GM21529 (cell line): Measurements from ENCODE around the gene MYCBPAP.
A peak's percentile ranks its signal among the peaks of the same experiment; 100 is the strongest.

Experiments
- ATAC-seq: cut with Tn5 transposase; IDR thresholded peaks from one replicate; pipeline ENCODE4 v1.9.1; 2021; ENCODE audit not compliant: unreplicated experiment

Gene MYCBPAP

DNA sequence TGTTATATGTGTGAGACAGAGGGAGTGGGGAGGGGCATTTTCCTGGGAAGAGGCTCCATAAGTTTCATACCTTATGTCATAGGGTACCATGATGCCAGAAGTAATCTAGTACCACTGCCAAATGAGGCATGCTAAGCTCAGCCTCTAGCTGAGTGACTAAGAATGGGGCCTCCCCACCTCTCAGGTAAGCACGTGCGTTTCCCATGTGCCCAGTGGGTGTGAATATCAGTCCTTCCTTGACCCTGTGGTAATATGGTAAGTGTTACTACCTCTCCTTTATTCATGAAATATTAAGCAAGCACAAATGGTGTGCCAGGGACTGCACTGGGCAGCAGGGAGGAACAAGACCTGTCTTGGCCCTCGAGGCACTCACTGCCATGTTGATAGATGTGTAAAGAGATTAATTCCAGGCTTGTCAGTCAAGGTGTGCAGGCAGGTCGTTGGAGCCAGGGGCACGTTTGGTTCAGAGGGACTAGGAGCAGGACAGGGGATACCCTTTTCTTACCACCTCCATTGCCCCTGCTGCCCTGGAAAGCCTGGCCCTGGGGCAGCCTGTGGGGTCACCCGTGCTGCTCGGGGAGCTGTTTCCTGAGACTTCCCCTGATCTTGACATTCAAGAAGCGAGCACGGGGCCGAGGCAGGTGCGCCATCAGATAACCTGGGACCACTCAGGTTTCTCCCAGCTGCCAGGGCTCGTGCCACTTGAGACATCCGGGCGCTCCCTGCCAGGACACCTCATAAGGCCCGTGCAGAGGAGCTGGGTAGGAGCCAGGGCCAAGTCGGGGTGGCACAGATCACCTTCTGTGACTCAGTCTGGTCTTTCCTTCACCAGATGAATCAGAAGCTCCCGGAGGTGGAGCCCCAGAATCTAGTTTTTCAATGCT is 20.8 kb upstream of the MYCBPAP start:
- ATAC-seq, result no peak

DNA sequence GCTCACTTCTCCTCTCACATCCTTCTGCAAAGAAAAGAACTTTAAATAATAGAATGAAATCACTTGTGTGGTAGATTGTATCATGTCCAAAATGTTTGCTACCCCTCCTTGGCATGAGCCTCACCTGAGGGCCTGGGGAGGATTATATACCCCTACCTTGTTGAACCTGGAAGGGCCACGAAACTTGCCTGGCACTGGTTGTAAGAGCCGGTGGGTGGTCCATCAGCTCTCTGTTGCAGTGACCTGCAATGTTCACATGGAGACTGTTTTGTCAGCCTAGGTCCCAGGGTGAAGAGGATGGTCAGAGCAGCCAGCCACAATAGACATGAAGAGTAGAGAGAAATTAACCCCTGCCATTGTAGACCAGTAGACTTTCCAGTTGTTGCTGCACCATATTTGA is 19.4 kb upstream of the MYCBPAP start:
- no peak for ATAC-seq

DNA sequence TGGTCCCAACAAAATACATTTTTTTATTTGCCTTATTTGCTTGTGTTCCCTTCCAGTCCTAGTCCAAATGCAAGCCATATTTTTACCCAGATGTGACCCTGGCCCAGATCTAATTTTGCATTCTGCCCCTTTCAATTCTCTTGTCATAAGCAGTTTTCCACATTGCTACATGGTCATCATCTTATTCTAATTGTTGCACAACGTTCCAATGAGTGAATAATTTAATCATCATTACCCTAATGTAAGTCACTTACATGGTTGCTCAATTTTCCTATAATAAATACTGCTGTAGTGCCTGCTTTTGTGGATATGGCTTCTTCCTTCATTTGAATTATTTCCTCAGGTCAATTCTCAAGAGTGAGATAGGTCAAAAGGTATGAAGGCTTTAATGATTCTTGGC is 16.7 kb upstream of the MYCBPAP start:
- no peak for ATAC-seq

DNA sequence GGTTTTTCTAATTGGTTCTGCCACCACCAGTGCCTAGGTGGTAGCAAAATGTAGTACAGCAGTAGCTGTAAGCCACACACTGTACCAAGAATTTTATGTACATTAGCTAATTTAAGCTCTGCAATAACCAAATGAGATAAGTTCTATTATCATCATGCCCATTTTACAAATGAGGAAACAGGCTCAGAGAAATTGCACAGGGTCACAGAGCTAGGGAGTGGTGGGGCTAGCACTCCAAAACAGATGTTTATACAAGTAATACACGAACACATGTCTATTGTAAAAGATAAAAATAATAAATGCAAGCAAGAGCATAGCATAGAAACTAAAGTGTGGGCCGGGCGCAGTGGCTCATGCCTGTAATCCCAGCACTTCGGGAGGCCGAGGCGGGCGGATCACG is 16.0 kb upstream of the MYCBPAP start:
- no peak for ATAC-seq

DNA sequence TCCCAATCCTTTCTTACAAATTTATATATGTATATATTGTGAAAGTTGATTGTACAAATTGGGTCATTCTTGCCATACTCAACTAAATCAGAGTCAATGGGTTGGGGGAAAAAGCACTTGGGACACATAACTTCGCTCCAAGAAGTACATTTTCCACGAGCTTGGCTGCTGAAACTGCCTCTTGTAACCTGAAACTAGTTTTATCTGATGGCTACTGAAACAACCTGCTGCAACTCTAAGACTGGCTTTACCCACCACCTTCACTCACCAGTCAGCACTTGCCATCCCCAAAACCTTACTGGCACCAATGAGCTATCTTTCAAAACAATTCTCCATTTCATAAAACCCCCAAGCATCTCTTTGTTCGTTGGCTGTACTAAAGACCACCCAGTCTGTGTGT is 14.5 kb upstream of the MYCBPAP start:
- no peak for ATAC-seq

DNA sequence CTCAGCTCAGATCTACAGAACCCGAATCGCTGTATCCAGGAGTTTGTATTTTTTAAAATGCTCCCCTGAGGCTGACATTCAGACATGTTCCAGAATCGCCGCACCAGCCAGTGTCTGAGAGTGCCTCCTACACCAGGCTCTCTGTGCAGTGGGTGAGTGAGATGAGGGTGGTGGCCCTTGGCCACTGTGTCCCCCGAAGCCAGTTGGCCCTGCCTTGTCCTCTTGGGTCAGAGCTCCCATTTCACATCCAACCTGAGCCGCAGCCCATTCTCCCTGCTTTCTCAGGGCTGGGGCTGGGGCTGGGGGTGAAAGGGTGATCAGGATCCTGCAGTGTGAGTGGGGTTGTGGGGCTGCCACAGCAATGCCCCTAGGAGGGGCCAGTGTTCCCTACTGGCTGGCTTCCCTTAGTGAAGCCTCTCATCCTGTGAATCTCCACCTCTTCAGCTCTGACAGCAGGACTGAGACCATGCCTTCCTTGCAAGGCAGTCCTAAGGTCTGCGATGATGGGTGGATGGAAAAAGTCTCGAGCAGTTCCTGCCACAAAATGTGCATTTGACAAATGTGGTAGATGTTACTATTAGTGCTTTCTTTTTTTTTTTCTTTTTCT is 12.9 kb upstream of the MYCBPAP start:
- ATAC-seq, result no peak

DNA sequence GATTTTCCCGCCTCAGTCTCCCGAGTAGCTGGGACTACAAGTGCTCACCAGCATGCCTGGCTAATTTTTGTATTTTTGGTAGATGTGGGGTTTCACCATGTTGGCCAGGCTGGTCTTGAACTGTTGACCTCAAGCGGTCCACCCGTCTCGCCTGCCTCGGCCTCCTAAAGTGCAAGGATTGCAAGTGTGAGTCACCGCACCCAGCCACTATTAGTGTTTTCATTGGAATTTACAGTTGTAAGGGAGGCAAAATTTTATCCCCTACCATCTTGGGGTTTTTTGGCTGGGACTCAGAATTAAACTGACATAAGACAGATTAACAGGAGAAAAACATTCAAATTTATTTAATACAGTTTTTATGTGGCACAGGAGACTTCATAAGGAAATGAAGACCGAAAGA is 12.3 kb upstream of the MYCBPAP start:
- no peak for ATAC-seq

DNA sequence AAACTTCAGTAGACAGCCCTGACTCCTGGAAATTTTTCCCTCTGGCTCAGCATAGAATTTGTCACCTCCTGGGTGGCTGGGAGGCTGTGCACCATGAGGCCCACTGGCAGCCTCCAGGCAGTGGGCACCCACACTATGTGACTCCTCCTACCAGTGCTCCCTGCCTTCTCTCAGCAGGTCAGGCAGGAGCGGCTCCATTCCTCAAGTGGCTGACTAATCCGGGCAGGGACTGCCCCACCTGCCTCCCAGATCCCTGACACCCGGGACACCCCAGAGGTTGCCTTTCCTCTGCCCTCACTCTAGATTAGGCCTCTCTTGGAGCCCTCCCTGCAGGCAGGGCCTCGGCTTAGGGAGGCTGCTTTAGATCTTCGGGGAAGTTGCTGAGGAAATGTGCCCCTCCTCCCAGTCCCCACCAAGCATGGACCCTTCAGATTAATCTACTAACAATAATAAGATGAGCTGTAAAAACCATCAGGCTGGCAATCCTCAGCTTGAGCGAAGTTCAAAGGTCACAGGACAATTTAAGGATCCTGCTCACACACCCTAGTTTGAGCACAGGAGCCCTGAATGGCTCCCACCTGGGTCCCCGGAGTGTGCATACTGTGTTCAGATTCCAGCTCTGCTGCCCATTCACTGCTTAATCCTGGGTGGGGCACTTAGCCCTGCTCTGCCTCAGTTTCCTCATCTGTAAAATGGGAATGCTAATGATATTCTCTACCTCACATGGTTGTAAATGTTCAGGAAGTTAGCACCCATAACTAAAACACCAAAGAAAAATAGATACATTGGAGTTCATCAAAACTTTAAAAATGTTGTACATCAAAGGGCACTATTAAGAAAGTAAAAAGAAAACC is 10.0 kb upstream of the MYCBPAP start:
- no peak for ATAC-seq

DNA sequence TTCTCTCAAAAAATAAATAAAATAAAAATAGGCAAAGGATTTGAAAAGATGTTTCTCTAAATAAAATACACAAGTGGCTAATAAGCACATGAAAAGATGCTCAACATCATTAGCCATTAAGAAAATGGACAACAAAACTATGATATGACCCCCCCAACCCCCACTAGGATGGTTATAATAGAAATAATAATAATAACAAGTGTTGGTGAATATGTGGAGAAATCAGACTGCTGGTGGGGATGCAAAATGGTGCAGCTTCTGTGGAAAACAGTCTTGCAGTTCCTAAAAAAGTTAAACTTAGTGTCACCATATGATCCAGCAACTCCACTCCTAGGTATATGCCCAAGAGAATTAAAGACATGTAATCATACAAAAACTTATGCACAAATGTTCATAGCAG is 9.0 kb upstream of the MYCBPAP start:
- ATAC-seq, result no peak

DNA sequence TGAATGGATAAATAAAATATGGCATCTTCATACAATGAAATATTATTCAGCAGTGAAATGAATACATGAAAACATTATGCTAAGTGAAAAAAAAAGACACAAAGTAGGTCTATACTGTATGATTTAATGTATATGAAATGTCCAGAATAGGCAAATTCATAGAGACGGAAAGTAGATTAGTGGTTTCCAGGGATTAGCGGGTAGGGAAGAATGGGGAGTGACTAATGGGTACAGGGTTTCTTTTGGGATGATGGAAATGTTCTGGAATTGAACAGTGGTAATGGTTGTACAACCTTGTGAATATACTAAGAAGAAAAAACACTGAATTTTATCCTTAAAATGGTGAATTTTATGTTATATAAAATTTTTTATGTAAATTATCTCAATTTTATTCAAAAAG is 8.5 kb upstream of the MYCBPAP start:
- ATAC-seq, result no peak

DNA sequence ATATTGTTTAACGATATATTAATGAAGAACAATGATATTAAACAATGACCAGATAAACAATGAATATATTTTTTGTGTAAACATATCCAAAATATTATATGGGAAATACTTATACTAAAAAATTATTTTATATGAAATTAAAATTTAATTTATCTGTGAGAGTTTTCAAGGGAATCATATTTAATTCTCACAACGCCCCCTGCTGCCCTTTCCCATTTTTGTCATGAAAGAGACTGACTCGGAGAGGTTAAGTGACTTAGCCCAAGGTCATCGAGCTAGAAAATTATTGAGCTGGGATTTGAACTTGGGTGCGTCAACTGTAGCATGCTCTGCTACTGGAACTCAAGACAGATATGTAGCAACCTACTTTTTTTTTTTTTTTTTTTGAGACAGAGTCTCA is 7.2 kb upstream of the MYCBPAP start:
- ATAC-seq, result no peak

DNA sequence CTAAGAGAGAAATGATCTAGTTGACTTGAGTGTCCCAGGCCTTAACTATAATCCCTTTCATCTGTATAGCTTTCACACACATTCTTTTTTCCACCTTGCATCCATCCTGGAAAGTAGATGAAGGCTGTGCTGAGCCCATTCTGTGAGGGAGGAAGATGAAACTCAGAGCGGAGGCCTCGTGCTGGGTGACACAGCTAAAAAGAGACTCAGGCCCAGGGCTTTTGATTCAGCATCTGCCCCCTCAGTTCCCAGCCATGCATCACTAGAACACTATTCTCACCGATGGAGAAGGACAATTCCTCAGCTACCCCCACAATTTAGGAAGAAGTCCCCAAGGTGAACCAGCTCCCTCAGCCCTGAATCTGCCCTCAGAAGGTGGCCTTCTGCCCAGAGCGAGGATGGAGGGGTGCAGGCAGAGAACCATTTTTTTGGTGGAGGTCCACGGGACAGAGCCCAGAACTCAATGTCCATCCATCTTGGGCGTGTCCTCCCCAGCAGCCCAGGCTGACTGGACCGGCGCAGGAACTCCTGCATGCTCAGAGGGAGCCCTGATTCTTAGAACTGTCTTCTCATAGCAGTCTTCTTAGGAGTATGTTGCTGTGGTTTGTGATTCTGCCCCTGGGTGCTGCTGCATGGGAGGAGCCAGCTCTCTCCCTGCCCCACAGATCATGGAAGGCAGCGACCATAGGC is 5.8 kb upstream of the MYCBPAP start:
- ATAC-seq, result no peak

DNA sequence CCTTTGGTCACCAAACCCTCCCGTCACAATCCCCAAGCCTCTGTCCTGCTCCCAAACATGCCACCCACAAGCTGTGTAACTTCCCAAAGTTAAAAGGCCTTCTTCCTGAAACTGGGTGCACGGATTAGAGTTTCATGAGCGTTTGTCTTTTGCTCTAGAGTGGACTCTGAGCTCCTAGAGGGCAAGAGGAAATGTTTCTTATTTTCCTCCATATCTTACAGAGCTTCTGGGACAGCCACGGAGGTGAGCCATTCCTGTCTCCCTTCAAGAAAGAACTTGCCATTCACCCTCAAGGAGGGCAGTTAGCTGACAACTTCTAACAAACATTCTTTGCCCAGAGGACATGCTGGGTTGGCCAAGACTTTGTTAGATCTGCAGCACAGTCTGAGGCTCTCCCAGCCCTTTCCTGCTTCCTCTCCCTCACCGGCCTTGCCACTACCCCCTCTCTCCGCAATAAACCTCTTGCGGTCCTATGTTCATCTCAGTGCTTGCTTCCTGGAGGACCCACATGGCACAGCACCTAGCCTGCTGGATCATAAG is 2.6 kb upstream of the MYCBPAP start:
- ATAC-seq, result no peak

DNA sequence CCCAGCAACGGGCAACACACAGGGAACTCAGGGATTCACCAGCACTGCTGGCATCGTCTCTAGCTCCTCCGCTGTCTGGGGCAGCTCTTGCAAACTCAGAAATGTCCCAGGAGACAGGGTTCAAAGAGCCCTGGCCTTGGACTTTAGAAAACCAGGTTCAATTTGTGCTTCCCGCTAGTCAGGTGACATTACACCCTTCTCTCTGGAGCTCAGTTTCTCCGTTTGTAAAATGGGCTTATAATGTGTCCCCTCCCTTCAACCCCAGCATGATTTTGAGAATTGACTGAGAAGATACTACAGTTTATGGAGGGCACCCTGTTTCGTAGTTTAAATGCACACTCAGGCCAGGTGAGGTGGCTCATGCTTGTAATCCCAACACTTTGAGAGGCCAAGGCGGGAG is 1.9 kb upstream of the MYCBPAP start:
- no peak for ATAC-seq

DNA sequence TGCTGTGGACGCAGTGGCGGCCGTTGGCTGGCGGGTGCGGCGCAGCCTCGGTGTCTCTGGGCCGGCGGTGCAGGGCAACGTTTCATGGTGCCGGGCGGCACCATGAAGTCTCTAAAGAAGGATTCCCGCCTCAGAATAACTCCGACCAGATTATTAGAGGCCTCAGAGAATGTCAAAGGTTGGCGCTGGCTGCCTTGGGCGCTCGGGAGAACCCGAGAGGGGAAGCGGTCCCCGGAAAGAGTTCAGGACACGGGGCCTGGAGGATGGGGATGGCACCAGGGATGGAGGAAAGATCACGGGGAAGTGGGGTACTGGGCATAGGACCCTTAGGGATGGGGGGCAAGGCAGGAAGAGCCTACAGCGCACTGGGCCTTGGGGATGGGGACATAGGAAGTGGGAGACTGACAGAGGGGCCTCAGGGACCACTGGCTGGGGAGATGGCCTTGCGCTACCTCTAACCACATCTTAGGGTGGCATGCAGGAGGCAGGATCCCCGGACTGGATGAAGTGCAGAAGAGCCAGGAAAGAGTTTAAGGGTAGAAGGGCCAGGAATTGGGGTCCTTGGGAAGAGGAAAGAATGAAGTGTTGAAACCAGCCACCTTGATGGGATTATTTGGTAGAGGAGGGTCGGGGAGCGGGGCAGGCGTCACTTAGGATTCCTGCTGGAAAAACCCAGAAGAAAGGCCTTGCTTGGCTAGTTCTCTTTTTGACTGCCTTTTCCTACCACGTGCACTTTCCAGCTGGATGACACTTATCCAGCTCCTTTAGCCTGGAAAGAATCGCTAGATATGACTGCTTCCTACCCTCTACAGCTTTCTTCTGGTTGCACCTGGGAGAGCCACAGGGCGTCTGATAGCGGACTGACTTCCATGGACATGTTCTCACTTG is 578 bp downstream of the MYCBPAP start:
- ATAC-seq, result no peak

DNA sequence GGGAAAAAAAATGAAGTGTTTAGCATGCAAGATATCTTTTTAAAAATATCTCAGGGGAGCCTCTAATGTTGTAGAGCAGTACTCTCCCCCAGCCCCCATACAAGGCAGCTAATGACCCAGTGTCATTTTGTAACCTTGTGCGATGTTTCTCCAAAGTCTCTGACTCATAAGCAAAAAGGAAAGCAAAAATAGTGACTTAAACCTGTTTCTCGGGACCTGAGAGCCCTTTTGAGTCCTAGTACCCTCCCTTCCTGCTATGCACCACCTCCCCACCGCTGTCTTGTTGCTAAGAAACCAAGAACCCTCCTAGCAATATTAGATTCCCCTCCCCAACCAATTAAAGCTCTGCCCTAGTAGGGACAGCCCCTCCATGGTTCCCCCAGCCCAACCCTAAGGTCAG is 2.8 kb downstream of the MYCBPAP start:
- peak; percentile 86 for ATAC-seq

DNA sequence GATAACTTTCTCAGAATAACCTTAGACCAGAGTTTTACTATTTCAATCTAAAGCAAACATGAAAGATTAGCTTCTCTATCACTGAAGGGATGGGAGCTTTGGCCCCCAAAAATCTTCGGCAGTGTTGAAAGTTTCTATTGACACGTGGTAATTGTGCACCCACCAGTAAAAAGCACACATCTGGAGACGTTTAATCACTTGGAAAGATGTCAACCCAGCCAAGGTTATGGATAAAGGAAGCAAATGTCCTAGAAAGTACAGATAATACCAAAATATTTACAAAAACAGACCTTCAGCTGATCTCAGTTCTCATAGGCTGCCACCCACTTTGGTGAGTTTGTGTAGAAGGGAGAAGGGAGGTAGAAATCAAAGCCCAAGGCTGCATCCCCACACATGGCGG is 5.3 kb downstream of the MYCBPAP start:
- no peak for ATAC-seq

DNA sequence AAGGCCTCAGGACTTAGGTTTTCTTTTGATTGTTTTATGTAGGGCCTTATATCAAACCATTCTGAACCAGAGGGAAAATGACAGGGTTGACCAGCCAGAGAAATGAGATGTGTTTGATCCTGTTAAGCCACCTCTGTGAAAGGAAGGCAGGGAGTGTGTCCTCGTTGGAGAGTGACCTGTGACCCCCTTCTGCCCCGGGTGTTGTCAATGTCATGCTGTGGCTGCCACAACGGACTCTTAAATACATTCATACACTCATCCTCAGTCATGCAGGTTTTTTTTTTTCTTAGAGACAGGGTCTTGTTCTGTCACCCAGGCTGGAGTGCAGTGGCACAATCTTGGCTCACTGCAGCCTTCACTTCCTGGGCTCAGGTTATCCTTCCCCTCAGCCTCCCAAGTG is 6.1 kb downstream of the MYCBPAP start:
- ATAC-seq, result no peak

DNA sequence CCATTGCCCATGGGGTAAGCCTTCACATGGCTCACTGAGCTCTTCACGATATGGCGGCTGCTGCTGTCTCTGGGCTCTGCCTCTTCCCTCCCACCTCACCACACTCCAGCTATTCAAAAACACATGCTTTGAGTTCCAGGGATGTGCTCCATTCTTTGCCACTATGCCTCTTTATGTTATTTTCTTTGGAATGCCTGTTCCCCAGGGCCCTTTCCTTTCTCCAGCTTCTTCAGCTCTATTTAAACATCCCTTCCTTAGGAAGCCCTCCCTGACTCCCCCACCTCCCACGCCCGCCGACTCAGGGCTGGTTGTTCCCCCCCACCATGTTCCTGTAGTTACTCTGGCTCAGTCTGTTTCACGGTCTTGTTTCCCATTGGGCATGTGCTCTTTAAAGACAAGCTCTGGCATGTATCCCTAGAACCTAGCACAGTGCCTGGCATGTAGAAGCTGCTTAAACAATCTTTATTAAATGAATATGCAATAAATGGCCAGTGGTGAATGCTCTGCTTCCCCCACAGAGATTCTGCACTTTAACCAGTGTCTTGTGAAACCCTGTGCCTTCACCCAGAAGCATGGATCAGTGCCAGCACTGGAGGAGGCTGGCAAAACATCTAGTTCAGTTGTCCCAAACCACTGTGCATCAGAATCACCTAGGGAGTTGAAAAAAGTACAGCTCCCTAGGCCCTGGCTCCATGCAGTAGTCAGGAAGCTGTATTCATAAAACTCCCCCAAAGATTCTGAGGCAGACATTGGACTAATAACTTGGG is 6.9 kb downstream of the MYCBPAP start:
- no peak for ATAC-seq
